Suprapubic skin (tissue), 4 donors: Measurements from ENCODE around the gene CTXN1. TPM values are rescaled to one million over a fixed set of nuclear protein-coding genes. Genes with fewer than 3 reads are reported as not detected.

Experiments
- DNase-seq, 2 donors: peaks; one replicate each; pipeline ENCODE4 v3.0.0-alpha.2; 2019; ENCODE audit warnings: low spot score in 2 of 2
- H3K27ac ChIP-seq: fragments of 200-600 bp; sonication (generic); one replicate; pipeline ENCODE4 v1.5.1; 2019
- H3K27me3 ChIP-seq: fragments of 200-600 bp; sonication (generic); one replicate; pipeline ENCODE4 v1.5.1; 2019
- H3K36me3 ChIP-seq: fragments of 200-600 bp; sonication (generic); one replicate; pipeline ENCODE4 v1.5.1; 2019
- H3K4me1 ChIP-seq: fragments of 200-600 bp; sonication (generic); one replicate; pipeline ENCODE4 v1.5.1; 2019
- H3K4me3 ChIP-seq: fragments of 200-600 bp; sonication (generic); one replicate; pipeline ENCODE4 v1.5.1; 2019; ENCODE audit warnings: mild to moderate bottlenecking
- H3K9me3 ChIP-seq: fragments of 200-600 bp; sonication (generic); one replicate; pipeline ENCODE4 v1.5.1; 2019
- CTCF ChIP-seq, 2 donors: fragments of 200-600 bp in 1 of 2; fragments of 450-650 bp in 1 of 2; sonication (generic) in 1 of 2; IDR thresholded peaks; one replicate each; pipeline ENCODE4 v1.5.1; 2016 to 2019; ENCODE audit warnings: antibody characterized with exemption in 2 of 2, mild to moderate bottlenecking in 1 of 2, moderate library complexity in 1 of 2
- EP300 ChIP-seq: sonication (generic); formaldehyde crosslinking; IDR thresholded peaks from one replicate; pipeline ENCODE4 v1.6.1; 2017; ENCODE audit warnings: antibody characterized with exemption
- POLR2A ChIP-seq, 2 donors: fragments of 450-650 bp; IDR thresholded peaks; one replicate each; pipeline ENCODE4 v1.6.1; 2017; ENCODE audit warnings: antibody characterized with exemption in 2 of 2, mild to moderate bottlenecking in 2 of 2, moderate library complexity in 2 of 2
- POLR2AphosphoS5 ChIP-seq, 3 donors: sonication (generic); formaldehyde crosslinking; IDR thresholded peaks; one replicate each; pipeline ENCODE4 v1.6.1; 2017; ENCODE audit warnings: antibody characterized with exemption in 3 of 3
- WGBS: methylation state at CpG from one replicate; pipeline ENCODE4 v1.1.5; 2018; 5-methylcytosine and 5-hydroxymethylcytosine counted together
- total RNA-seq, 4 donors: library from RNA; depleted of rRNA; stranded (reverse); fragments of >200 nt; gene quantifications; one replicate each; pipeline ENCODE4 v1.1.0, GENCODE V29; 2016

Gene CTXN1
- total RNA-seq, 4 donors from 2014 or later, result 1.2 to 3.6 (median 2.6) TPM

GRCh38 chr19:7881910-7882309 lies 44.0 kb downstream of the CTXN1 start:
- H3K4me3 ChIP-seq, result no peak overlapping the region
- DNase-seq, result no peak
- H3K27me3 ChIP-seq, result no peaks in the 10 kb centered on the region
- no peaks in the 10 kb centered on the region for H3K4me1 ChIP-seq
- no peak overlapping the region for H3K27ac ChIP-seq
- WGBS, result 92% methylated on average over 3 of the region's 3 CpGs
- H3K9me3 ChIP-seq, result no peaks in the 10 kb centered on the region
- no peaks in the 10 kb centered on the region for H3K36me3 ChIP-seq
- TF ChIP-seq EP300, result no peak
- TF ChIP-seq POLR2A (IDR thresholded peaks at IDR 0.05), result no peak
- TF ChIP-seq POLR2AphosphoS5 (IDR thresholded peaks at IDR 0.05), result no peak
- no peak for TF ChIP-seq CTCF (IDR thresholded peaks at IDR 0.05)

- WGBS, result 72% methylated on average over 19 of the region's 19 CpGs
- Histone ChIP-seq H3K27ac (no peak overlapping the region), H3K4me3 (no peak overlapping the region), H3K36me3 (no peaks in the 10 kb centered on the region), H3K27me3 (peaks cover 4% of the 10 kb centered on the region), H3K4me1 (peaks cover 1% of the 10 kb centered on the region), H3K9me3 (no peaks in the 10 kb centered on the region)
- TF ChIP-seq EP300, result no peak
- no peak for TF ChIP-seq CTCF (IDR thresholded peaks at IDR 0.05)
- TF ChIP-seq POLR2AphosphoS5 (IDR thresholded peaks at IDR 0.05), result no peak
- TF ChIP-seq POLR2A (IDR thresholded peaks at IDR 0.05), result no peak
- no peak for DNase-seq
These were observed 46.1 kb downstream of the CTXN1 start for GRCh38 chr19:7879836-7880235.

- no peaks in the 10 kb centered on the region for H3K36me3 ChIP-seq
- H3K27ac ChIP-seq, result no peak overlapping the region
- no peak for DNase-seq
- peaks cover 9% of the 10 kb centered on the region for H3K27me3 ChIP-seq
- H3K4me3 ChIP-seq, result no peak overlapping the region
- peaks cover 7% of the 10 kb centered on the region for H3K4me1 ChIP-seq
- WGBS, result 26% methylated on average over 5 of the region's 18 CpGs
- TF ChIP-seq POLR2AphosphoS5 (IDR thresholded peaks at IDR 0.05) (no peak), CTCF (IDR thresholded peaks at IDR 0.05) (no peak), POLR2A (IDR thresholded peaks at IDR 0.05) (no peak), EP300 (no peak)
- H3K9me3 ChIP-seq, result no peaks in the 10 kb centered on the region
These were observed 46.7 kb downstream of the CTXN1 start for GRCh38 chr19:7879111-7879807.

GRCh38 chr19:7877249-7877836 lies 48.6 kb downstream of the CTXN1 start:
- Histone ChIP-seq H3K4me1 (peaks cover 19% of the 10 kb centered on the region), H3K4me3 (no peak overlapping the region), H3K27me3 (peaks cover 29% of the 10 kb centered on the region), H3K27ac (no peak overlapping the region), H3K36me3 (no peaks in the 10 kb centered on the region), H3K9me3 (no peaks in the 10 kb centered on the region)
- no peak for DNase-seq
- 68% methylated on average over 6 of the region's 6 CpGs for WGBS
- no peak for TF ChIP-seq EP300
- no peak for TF ChIP-seq CTCF (IDR thresholded peaks at IDR 0.05)
- no peak for TF ChIP-seq POLR2A (IDR thresholded peaks at IDR 0.05)
- no peak for TF ChIP-seq POLR2AphosphoS5 (IDR thresholded peaks at IDR 0.05)

GRCh38 chr19:7874897-7875273 lies 51.0 kb downstream of the CTXN1 start:
- H3K36me3 ChIP-seq, result no peaks in the 10 kb centered on the region
- H3K27ac ChIP-seq, result no peak overlapping the region
- no peak for TF ChIP-seq POLR2A (IDR thresholded peaks at IDR 0.05)
- TF ChIP-seq EP300, result no peak
- TF ChIP-seq POLR2AphosphoS5 (IDR thresholded peaks at IDR 0.05), result no peak
- TF ChIP-seq CTCF (IDR thresholded peaks at IDR 0.05), result no peak
- WGBS, result 58% methylated on average over 12 of the region's 12 CpGs
- peaks cover 41% of the 10 kb centered on the region for H3K4me1 ChIP-seq
- peaks cover 33% of the 10 kb centered on the region for H3K27me3 ChIP-seq
- H3K4me3 ChIP-seq, result no peak overlapping the region
- no peak for DNase-seq
- H3K9me3 ChIP-seq, result no peaks in the 10 kb centered on the region
